SKM-1 (cell line): ENCODE results near the gene NRXN2.
"Not testable (repeated sequence)": the region's sequence is repeated elsewhere in the genome, so short reads cannot be mapped to it uniquely, and the experiment has no call there.

ENCODE experiments used
- DNase-seq: peaks from one replicate; lab custom pipeline; 2025; ENCODE audit not compliant: unreplicated experiment; lab: John Stamatoyannopoulos, UW

Gene NRXN2

DNA sequence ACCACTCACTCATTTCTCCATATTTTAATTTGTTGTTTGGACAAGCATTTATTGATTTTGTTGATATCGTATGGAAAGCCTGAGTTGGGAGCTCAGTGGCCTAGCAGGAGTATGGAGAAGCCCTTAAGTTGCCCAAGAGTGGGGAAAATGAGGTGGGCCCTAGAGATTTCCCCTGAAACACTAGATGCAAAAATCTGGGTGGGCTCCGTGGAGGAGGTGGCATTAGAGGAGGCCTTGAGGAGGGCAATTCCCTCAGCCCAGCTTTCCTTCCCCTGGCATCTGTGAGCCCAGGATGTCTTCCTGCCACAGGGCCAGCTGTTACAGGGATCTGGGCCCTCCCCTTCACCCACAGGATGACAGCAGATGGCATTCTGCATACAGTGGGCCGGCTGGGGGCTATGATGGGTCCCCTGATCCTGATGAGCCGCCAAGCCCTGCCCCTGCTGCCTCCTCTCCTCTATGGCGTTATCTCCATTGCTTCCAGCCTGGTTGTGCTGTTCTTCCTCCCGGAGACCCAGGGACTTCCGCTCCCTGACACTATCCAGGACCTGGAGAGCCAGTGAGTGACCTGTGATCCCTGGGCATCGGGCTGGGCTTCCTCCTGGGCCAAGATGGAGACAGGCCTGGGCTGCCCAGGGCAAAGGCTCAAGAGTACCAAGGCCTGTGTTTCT, 153.6 kb downstream of the NRXN2 start:
- DNase-seq: no peak

DNA sequence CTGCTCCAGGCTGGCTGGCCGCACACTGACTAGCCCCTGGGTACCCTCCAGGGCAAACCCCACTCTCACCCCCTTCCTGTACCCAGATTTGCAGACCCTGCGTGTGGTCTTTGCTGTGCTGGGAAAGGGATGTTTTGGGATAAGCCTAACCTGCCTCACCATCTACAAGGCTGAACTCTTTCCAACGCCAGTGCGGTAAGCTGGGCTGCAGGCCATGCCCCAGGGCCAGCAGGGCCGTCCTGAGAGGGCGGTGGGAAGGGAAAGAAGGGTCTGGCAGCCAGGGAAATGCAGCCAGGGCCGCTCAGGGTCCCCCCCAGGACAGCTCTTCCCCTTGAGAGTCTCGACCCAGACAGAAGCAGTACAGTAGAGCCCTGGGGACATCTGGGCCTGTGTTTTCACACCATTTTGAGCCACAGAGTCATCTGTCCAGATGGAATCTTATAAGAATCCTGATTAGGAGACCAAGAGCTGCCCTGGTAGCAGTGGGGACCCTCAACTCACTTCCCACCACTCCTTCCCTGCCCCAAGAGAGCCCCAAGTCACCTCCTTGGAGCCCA, 154.3 kb downstream of the NRXN2 start:
- DNase-seq: no peak

DNA sequence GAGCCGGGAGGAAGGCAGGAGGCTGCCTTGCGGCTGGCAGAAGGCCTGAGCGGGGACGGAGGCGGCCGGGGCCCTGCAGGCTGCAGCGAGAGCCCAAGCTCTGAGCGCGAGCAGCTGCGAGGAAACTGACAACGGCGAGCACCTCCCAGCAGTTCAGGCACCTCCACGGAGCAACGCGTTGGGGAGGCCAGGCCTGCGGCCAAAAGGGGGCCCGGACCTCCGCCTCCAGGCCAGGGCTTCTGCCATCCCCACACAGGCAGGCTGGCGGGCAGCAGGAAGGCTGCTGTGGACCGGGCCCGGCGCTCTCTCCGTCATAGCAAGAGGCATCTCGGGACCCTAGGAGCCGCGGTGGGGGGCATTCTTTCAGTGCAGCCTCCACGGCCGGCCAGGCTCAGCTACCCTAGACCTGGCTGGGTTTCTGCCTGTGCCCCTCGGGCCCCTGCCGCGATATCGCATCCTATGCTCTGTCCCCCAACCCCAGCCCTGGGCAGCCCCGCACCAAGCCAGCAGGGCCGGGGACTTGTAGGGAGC, 154.9 kb downstream of the NRXN2 start:
- DNase-seq: no peak

DNA sequence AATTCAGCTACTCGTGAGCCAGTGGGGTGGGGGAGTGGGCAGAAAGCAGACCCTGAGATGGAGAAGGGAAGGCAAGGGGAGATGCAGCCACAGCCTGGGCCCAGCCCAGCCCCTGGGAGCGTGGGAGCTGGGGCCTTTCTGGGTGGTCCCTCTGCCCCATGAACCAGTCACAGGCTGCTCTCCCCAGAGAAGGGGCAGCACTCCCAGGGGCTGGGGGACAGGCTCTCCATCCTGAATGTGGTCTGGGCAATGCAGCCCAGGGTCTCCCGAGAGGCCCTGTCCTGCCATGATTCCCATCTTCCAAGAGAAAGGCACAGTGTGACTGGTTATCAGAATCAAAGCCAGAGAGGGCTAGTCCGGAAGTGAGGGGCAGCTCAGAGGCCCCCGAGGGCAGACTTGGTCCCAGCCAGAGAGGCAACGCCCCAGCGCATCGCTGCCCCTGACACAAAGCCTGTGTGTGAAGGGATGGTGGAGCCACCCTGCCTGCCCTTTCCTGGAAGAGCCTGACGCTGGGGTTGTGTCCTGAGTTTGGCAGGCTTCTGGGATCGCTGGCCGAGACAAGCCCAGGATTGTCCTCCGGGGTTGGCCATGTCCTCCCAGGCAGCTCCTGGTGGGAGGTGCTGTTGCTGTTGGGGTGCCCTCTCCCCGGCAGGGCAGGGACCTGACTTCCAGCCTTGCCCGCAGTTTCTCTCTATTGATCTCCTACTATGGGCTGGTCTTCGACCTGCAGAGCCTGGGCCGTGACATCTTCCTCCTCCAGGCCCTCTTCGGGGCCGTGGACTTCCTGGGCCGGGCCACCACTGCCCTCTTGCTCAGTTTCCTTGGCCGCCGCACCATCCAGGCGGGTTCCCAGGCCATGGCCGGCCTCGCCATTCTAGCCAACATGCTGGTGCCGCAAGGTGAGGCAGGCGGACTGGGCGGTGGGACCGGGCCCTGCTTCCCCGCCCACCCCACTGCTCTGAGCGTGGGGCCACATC, 155.8 kb downstream of the NRXN2 start:
- no peak for DNase-seq

DNA sequence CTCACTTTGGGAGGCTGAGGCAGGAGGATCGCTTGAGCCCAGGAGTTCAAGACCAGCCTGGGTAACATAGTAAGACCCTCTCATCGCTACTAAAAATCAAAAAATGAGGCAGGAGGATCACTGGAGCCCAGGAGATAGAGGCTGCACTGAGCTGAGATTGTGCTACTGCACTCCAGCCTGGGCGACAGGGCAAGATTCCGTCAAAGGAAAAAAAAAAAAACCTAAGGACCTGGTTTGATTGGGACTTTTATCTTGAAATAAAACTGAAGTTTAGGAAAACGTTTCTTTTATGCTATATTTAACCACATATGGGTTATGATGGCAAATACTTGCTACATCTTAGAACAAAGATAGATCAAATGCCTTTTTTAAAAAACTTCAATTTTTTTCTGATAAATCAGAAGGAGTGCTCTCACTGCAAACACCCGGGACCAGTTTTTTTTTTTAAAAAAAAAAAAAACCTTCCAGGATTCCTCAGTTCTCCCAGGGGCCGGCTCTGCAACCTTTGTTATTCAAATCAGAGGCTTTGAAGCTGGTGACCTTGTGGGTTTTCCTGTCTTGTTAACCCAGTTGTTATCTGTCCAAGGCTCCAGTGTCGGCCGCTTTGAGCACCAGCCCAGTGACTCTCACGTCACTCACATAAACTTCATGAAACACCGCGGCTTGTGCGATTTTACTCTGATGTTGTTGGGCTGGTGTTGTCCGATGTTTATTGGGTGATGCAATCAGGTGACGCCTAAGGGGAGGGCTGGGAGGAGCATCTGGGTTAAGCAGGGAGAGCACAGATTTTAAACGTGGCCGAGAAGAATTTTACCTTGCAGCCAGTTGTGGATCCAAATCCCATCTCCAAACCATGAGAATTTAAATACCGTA, 156.7 kb downstream of the NRXN2 start:
- no peak for DNase-seq

DNA sequence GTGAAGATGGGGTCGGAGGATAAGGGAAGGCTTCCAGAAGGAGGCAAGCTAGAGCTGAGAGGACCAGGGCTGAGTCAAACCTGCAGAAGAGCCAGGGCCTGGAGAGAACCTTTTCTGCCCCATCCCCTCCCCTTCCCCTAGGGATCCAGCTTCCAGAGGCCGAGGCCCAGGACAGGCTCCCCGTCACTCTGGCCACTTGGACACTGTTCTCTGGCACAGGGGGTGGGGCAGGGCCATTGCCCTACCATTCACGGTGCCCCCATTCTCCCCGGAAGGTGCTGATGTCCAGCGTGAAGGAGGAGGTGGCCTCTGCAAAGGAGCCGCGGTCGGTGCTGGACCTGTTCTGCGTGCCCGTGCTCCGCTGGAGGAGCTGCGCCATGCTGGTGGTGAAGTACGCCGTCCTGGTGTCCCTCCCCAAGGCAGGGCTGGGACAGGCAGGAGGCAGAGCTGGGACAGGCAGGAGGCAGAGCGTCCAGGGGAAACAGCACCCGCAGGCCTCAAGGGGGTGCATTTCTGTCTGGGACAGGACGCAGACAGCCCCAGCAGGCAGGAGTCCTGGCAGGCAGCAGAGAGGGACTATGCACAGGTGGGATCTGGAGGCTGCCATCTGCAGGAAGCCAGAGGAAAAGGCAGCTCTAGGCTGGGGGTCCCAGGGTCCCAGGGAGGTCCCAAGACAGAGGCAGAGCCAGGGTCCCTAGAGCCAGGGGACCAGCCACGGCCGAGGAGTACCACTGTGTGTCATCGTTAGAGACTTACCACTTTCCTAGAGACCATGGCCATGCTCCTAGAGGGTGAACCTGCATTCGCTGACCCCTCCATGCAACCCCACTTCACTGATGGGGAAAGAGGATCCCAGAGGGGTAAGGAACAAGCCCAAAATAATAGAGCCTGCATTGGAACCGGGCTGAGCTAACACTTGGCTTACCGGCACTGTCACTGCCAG, 157.8 kb downstream of the NRXN2 start:
- no peak for DNase-seq

DNA sequence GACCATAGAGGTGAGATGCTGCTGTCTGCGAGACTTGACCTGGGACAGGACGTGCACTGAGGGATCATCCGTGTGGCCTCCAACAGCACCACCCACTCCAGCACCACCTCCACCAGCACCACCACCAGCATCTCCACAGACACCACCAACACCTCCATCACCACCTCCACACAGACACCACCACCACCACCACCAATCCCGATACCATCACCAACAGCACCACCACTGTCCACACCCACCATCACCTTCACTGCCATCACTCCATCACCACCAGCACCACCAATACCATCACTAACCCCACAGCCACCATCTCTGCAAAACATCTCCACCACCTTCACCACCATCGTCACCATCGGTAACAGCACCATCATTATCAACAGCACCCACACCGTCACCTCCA, 158.6 kb downstream of the NRXN2 start:
- no peak for DNase-seq

DNA sequence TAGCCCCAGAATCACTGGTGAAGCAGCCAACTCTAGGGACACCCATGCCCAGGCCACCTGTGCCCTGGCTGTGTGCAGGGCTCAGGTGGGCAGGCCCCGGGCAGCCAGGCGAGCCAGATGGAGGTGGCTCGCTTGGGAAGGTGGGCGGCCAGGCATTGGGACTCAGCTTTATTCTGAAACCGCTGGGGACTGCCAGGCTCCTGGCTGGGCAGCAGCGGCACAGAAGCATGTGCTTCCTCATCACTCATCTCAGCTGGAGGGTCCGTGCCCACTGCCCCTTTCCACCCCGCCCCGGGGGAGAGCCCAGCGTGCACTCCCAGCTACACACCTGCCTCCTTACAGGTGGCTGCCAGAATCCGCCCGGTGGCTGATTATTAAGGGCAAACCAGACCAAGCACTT, 159.0 kb downstream of the NRXN2 start:
- no peak for DNase-seq

DNA sequence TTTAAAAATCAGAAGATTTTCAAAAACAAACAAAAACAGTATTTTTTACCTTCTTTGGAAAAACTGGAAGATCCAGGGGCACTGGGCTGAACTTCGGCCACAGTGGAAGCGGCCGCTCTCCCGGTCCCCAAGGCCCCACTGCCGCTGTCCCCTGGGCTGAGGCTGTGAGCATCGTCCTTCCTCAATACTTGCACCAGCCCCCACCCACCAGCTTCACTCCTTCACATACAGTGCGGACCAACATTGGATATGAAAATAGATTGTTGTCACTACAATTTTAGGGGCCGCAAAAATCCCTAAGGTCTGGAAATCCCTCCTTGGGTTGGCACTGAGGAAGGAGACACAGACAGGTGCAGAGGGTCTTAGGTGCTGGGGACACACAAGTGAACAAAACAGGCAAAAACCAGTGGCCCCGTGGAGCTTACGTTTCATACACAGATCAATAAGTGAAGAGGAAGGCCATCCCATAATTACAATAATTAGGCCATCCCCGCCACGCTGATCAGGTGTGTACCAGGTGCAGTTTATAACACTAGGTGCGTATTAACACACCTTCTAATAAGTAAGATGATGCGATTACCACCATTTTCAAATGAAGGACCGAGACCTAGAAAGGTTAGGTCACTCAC, 160.2 kb downstream of the NRXN2 start:
- no peak for DNase-seq

DNA sequence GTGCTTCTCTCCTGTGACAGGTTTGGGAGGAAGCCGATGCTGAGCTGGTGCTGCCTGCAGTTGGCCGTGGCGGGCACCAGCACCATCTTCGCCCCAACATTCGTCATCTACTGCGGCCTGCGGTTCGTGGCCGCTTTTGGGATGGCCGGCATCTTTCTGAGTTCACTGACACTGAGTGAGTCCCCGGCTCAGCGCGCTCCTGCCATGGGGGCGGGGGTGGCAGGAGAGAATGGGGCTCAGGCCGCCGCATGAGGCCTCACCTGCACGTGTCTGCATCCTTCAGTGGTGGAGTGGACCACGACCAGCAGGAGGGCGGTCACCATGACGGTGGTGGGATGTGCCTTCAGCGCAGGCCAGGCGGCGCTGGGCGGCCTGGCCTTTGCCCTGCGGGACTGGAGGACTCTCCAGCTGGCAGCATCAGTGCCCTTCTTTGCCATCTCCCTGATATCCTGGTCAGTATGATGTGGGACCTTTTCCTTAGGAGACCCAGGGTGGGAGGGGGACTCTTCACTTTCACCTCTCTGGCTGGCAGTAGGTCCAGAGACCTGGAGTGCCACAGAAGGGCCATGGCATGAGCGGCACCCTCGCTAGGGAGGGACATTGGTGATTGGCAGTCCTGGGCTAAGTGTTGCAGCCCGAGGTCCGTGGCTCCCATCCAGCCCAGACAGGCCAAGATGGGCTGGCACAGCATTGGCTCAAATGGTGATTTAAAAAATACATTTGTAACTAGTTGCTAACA, 160.8 kb downstream of the NRXN2 start:
- DNase-seq: no peak

DNA sequence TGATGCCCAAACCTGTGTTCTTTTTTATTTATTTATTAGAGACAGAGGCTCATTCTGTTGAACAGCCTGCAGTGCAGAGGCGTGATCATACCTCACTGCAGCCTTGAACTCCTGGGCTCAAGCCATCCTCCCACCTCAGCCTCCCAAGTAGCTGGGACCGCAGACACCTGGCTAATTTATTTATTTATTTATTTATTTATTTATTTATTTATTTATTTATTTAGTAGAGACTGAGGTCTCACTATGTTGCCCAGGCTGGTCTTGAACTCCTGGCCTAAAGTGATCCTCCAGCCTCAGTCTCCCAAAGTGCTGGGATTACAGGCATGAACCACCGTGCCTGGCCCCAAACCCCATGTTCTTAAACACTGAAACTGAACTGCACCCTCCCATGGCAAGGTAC, 161.6 kb downstream of the NRXN2 start:
- not testable (repeated sequence) for DNase-seq

DNA sequence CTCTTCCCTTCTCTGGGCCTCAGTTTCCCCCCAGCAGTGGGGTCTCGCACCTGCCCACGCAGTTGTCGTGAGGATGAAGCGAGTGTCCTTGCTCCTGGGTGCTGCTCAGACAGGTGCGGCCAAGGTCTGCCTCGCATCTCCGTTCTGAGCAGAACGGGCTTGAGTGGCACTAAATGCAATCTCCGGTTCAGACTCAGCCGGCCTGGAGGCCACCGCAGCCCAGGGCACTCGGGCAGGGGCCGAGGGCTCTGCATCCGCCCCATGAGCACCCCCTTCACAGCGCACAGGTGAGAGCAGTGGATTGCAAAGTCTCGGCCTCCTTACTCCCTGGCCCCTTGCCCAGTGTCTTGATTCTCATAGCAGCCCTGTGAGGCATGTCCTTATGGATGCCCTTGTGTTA, 162.1 kb downstream of the NRXN2 start:
- DNase-seq: no peak

DNA sequence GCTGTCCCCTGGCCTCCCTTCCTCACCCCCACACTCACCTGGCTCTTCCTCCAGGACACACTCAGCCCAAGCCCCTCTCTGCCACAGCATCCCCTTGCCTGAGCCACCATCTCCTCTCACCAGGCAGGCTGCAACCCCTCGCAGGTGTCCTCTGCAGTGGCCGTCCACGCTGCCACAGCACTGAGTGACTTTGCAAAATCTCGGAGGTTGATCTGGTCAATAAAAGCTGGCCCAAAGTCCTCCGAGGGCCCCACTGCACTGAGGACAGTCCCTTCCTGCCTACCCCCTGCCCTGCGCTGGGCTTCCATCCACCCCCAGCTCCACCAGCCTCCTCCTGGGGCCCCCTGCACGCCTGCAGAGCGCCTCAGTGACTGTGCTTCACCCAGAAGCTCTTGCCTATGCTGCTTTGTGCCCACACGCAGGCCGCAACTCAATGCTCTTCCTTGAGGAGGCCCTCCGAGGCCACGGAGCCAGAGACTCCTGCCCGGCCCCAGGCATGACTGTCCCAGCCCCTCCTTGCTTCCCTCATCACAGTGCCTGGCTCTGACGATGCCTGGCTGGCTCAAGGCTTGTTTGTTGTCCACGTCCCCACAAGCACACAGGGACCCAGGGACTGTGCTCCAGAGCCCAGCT, 162.7 kb downstream of the NRXN2 start:
- DNase-seq: no peak

DNA sequence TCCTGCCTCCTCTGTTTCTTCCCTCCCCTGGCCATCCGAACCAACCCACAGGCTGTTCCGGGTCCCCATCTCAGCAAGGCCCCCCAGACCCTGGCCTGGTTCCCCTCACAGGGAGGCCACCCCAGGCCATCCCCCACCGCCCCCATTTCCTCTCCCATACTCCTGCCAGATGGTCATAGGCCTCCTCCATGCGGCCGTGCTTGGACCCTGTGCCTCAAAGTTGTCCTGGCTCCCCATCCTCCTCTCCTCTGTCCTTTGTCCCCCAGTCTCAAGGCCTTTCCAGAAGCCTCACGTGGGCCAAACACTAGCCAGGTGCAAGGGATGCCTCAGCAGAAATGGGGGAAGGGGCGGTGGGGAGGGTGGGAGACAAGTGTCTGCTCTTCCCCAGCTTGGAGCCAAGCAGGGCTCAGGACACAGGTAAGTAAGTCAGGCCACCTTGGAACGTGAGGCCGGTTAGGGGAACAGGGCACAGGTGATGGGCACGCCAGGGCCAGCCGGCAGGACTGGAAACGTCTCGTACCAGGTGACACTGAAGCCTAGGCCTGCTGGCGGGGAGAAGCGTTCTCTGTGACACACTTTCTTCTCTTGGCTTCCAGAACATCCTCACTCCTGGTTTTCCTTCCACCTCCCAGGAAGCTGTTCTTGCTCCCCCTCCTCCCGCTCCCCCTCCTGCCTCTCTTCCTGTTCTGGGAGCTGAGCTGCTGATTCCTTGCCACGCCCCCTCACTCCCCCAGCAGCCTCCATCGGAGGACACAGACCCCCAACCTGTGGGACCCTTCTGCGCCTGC, 163.5 kb downstream of the NRXN2 start:
- no peak for DNase-seq

DNA sequence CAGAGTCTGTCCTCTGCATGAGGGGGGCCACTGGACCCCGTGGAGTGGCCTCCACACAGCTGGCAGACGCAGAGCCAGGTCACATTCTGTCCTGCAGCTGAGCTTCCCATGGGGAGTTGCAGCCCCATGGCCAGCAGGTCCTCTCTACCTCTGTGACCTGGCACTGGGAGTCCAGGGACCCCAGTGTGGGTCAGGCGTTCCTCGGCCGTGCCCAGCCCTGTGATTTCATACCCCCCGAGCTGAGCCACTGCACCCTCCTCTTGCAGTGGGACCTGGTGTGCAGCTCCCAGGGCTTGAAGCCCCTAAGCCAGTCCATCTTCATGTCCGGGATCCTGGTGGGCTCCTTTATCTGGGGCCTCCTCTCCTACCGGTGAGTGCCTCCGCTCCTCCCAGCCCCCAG, 164.1 kb downstream of the NRXN2 start:
- DNase-seq: no peak

DNA sequence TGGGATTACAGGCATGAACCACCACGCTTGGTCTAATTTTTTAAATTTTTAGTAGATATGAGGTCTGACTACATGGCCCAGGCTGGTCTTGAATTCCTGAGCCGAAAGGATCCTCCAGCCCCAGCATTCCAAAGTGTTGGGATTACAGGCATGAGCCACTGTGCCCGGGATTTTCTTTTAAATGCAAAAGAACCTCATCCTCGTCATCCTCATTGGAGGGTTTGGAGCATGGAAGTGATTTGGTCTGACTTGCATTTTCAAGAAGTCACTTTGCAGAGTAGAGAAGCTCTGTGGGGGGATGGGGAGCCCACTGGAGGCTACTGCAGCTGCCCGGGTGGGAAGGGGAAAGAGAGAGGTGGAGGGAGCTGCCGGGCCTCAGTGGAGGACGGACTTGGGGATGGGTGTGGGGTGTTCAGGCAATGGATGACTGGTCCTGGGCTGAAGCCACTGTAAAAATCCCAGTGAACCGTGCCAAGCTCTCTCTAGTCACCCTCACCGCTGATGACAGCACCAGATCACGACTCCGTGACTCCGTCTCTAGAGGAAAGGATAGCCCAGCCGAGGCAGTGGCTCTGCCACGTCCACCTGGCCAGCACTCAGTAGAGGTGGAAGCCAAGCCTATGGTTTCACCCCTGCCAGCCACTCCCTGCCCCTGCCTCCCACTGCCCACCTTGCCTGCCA, 164.8 kb downstream of the NRXN2 start:
- DNase-seq: no peak
